SU-DHL-6 (cell line): Measurements from ENCODE around the gene YKT6.

ENCODE experiments used
- EZH2phosphoT487 ChIP-seq: fragments of 200-600 bp; sonication (generic), shearing (Covaris generic); conservative IDR thresholded peaks from 2 replicates; pipeline ENCODE4 v1.6.1; 2018; ENCODE audit warnings: mild to moderate bottlenecking, antibody characterized with exemption, low read length, moderate library complexity, mixed read lengths
- TF ChIP-seq, protein P1 (sequence below): fragments of 200-600 bp; sonication (generic); IDR thresholded peaks from one replicate; pipeline ENCODE4 v1.5.1; 2017; ENCODE audit warnings: antibody characterized with exemption, mild to moderate bottlenecking, low read length, moderate library complexity; ENCODE audit not compliant: insufficient read depth, poor library complexity, severe bottlenecking

DNA sequence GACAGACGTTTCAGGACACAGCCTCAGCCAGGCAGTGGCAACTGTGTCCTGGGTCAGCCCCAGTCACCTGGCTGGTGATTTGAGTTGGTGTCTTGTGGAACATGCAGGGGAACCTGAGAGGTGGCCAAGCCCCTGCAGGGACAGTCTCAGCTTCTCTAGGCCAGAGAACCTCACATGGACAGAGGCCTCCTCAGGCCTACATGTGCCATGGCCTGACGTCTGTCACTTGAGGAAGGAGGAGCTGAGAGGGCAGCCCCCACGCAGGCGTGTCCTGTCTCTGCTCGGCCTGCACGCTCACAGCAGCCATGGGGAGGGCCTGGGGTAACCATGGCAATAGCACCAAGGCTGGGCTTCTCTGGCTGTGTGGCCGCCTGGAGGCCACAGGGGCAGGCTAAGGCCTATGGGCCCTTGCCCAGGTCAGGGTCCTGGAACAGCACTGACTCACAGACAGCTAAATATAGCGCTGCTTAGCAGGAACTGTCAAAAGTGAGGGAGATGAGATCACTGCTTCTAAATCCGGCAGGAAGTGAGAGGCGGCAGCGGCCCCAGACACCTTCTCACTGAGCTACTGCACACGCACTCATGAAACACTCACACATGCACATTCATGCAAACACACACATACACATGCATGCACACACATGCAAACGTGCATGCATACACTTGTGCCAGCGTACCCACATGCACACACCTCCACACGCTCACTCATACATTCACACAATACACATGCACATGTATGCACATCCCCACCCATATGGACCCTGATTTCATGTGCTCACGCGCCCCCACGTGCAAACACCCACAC is 57.0 kb downstream of the YKT6 start:
- TF ChIP-seq, protein P1, sequence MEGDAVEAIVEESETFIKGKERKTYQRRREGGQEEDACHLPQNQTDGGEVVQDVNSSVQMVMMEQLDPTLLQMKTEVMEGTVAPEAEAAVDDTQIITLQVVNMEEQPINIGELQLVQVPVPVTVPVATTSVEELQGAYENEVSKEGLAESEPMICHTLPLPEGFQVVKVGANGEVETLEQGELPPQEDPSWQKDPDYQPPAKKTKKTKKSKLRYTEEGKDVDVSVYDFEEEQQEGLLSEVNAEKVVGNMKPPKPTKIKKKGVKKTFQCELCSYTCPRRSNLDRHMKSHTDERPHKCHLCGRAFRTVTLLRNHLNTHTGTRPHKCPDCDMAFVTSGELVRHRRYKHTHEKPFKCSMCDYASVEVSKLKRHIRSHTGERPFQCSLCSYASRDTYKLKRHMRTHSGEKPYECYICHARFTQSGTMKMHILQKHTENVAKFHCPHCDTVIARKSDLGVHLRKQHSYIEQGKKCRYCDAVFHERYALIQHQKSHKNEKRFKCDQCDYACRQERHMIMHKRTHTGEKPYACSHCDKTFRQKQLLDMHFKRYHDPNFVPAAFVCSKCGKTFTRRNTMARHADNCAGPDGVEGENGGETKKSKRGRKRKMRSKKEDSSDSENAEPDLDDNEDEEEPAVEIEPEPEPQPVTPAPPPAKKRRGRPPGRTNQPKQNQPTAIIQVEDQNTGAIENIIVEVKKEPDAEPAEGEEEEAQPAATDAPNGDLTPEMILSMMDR: no peak
- no peak for TF ChIP-seq EZH2phosphoT487
